ENCODE measurements around the gene HBG2. TPM values are rescaled to one million over a fixed set of nuclear protein-coding genes. Genes with fewer than 3 reads are reported as not detected.

The HBG2 gene
- total and polyA plus RNA-seq, 2 donors (not counting 1 experiment from before 2014, with no cell fraction given): 2.6 TPM; not detected in 1

- Histone ChIP-seq H2AFZ (ENCODE audit: low read length) (peak overlapping the region; percentile 0), H3K27me3 (ENCODE audit: control insufficient read depth, insufficient read depth, low read length) (no peaks in the 10 kb centered on the region), H4K20me1 (ENCODE audit: control insufficient read depth, extremely low read depth, insufficient read depth, low read length) (no peaks in the 10 kb centered on the region), H3K36me3 (ENCODE audit: control insufficient read depth, insufficient read depth, low read length) (no peaks in the 10 kb centered on the region), H3K9ac (ENCODE audit: insufficient read depth, low read length) (no peak overlapping the region), H3K4me3 (replicated peaks in 1 of 4; ENCODE audit: control extremely low read depth in 1 of 4, insufficient read depth in 1 of 4, low read depth in 3 of 4, low read length in 4 of 4) (no peak overlapping the region), H3K27ac (ENCODE audit: insufficient read depth, low read length) (no peak overlapping the region), H3K79me2 (ENCODE audit: control insufficient read depth, insufficient read depth, low read length) (no peaks in the 10 kb centered on the region), H3K4me1 (ENCODE audit: control insufficient read depth, extremely low read depth, insufficient read depth, low read length) (peaks cover 9% of the 10 kb centered on the region), H3K4me2 (ENCODE audit: extremely low read depth, insufficient read depth, low read length) (no peak overlapping the region), H3K9me3 (ENCODE audit: control insufficient read depth, insufficient read depth, low read depth, low read length) (no peaks in the 10 kb centered on the region)
- TF ChIP-seq CTCF (conservative IDR thresholded peaks at IDR 0.05 in 1 of 2, IDR thresholded peaks at IDR 0.05 in 1 of 2; ENCODE audit: low read depth in 1 of 2, low read length in 2 of 2) (no peak), EZH2 (IDR thresholded peaks at IDR 0.05; ENCODE audit: low read length, missing control alignments) (no peak)
- no peak for DNase-seq (ENCODE audit: low read depth in 2 of 2)
Observed at GRCh38 chr11:5235364-5236095, 19.1 kb downstream of the HBG2 start.

- no peaks in the 10 kb centered on the region for H3K27me3 ChIP-seq (ENCODE audit: control insufficient read depth, insufficient read depth, low read length)
- peak within 1 kb of the TSS; percentile 83 for H2AFZ ChIP-seq (ENCODE audit: low read length)
- no peaks in the 10 kb centered on the region for H3K79me2 ChIP-seq (ENCODE audit: control insufficient read depth, insufficient read depth, low read length)
- no peak for TF ChIP-seq CTCF (conservative IDR thresholded peaks at IDR 0.05 in 1 of 2, IDR thresholded peaks at IDR 0.05 in 1 of 2; ENCODE audit: low read depth in 1 of 2, low read length in 2 of 2)
- TF ChIP-seq EZH2 (IDR thresholded peaks at IDR 0.05; ENCODE audit: low read length, missing control alignments): no peak
- H4K20me1 ChIP-seq (ENCODE audit: control insufficient read depth, extremely low read depth, insufficient read depth, low read length): no peaks in the 10 kb centered on the region
- peak within 1 kb of the TSS; percentile 68 for H3K4me2 ChIP-seq (ENCODE audit: extremely low read depth, insufficient read depth, low read length)
- DNase-seq (ENCODE audit: low read depth in 2 of 2): peak; percentile 15 to 55
- H3K36me3 ChIP-seq (ENCODE audit: control insufficient read depth, insufficient read depth, low read length): no peaks in the 10 kb centered on the region
- no peak within 1 kb of the TSS for H3K27ac ChIP-seq (ENCODE audit: insufficient read depth, low read length)
- H3K4me3 ChIP-seq (replicated peaks in 1 of 4; ENCODE audit: control extremely low read depth in 1 of 4, insufficient read depth in 1 of 4, low read depth in 3 of 4, low read length in 4 of 4): peak within 1 kb of the TSS in 1 of 4 experiments; percentile 3
- no peaks in the 10 kb centered on the region for H3K9me3 ChIP-seq (ENCODE audit: control insufficient read depth, insufficient read depth, low read depth, low read length)
- H3K9ac ChIP-seq (ENCODE audit: insufficient read depth, low read length): no peak within 1 kb of the TSS
- peaks cover 9% of the 10 kb centered on the region for H3K4me1 ChIP-seq (ENCODE audit: control insufficient read depth, extremely low read depth, insufficient read depth, low read length)
Observed at GRCh38 chr11:5234381-5234834, 20.2 kb downstream of the HBG2 start, which contains the start of gene HBD. TSS of gene HBD (minus strand) at chr11:5234483. CDS start at chr11:5234433, 50 bp downstream.

DNA sequence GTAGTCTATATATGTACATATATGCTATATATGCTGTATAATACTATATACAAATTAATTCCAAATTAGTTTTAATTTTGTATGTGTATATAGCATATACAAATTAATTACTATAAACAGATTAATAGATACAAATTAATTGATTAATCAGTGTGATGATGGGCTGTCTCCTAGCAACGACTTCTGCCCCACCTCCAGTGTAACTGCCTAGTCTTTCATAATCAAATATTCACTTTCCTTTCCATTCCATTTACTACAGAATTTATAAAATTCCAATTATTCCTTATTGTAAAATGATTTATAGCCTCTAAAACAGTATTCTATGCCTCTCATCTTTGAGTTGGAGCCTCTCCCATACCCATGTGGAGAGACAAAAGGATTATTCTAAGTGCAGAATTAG, 21.3 kb downstream of the HBG2 start:
- peaks cover 7% of the 10 kb centered on the region for H3K4me1 ChIP-seq (ENCODE audit: control insufficient read depth, extremely low read depth, insufficient read depth, low read length)
- no peaks in the 10 kb centered on the region for H3K79me2 ChIP-seq (ENCODE audit: control insufficient read depth, insufficient read depth, low read length)
- no peak for TF ChIP-seq CTCF (conservative IDR thresholded peaks at IDR 0.05 in 1 of 2, IDR thresholded peaks at IDR 0.05 in 1 of 2; ENCODE audit: low read depth in 1 of 2, low read length in 2 of 2)
- TF ChIP-seq EZH2 (IDR thresholded peaks at IDR 0.05; ENCODE audit: low read length, missing control alignments): no peak
- H4K20me1 ChIP-seq (ENCODE audit: control insufficient read depth, extremely low read depth, insufficient read depth, low read length): no peaks in the 10 kb centered on the region
- H2AFZ ChIP-seq (ENCODE audit: low read length): no peak overlapping the region
- DNase-seq (ENCODE audit: low read depth in 2 of 2): no peak
- H3K4me3 ChIP-seq (replicated peaks in 1 of 4; ENCODE audit: control extremely low read depth in 1 of 4, insufficient read depth in 1 of 4, low read depth in 3 of 4, low read length in 4 of 4): no peak overlapping the region
- no peak overlapping the region for H3K27ac ChIP-seq (ENCODE audit: insufficient read depth, low read length)
- no peak overlapping the region for H3K4me2 ChIP-seq (ENCODE audit: extremely low read depth, insufficient read depth, low read length)
- H3K36me3 ChIP-seq (ENCODE audit: control insufficient read depth, insufficient read depth, low read length): no peaks in the 10 kb centered on the region
- no peaks in the 10 kb centered on the region for H3K27me3 ChIP-seq (ENCODE audit: control insufficient read depth, insufficient read depth, low read length)
- no peak overlapping the region for H3K9ac ChIP-seq (ENCODE audit: insufficient read depth, low read length)
- no peaks in the 10 kb centered on the region for H3K9me3 ChIP-seq (ENCODE audit: control insufficient read depth, insufficient read depth, low read depth, low read length)
